AG09309 (cell line): ENCODE results near the gene DNAH2.

Experiments
- DNase-seq: peaks from one replicate; pipeline ENCODE4 v3.0.0-alpha.2; 2010; ENCODE audit warnings: low read depth
- H3K4me3 ChIP-seq: 2 replicates; pipeline ENCODE4 v1.5.1; 2011; ENCODE audit warnings: mild to moderate bottlenecking, low read depth, low read length, moderate library complexity; ENCODE audit not compliant: control insufficient read depth
- TF ChIP-seq, protein P1 (sequence below): IDR thresholded peaks from 2 replicates; pipeline ENCODE4 v1.5.1; 2011; ENCODE audit warnings: mild to moderate bottlenecking, low read depth, low read length, inconsistent platforms; ENCODE audit not compliant: insufficient read depth, control insufficient read depth; ENCODE audit errors: missing control alignments

The DNAH2 gene

DNA sequence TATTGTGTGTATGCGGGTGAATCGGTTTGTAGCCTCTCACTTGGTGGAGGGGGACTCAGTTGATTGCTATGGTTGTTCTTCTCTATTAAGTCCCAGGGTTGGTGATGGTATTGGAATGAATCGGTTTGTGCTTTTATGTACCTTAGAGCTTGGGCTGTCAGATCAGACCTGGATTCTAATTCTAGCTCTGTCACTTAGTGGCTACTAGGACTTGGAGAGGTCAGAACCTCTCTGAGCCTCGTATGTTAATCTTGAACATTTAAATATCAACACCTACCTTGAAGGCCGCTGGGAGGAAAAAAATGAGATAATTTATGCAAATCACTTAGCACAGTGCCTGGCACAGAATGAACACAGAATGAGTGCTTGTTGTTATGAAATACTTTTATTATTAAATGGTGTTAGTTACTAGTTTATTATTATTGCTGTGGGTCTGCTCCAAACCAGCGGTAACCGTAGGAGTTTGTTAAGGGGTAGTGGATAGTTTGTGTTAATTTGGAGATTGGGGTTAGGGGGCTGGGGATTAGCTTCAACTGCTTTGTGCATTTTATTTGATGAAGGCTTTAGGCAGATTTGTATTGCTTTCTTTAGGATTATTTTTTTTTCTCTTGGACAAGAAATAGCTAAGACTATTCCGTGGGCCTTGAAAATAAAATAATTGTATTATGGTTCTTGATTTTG lies 120.0 kb downstream of the DNAH2 start:
- H3K4me3 ChIP-seq: peak overlapping the region; percentile 83
- DNase-seq: no peak
- TF ChIP-seq, protein P1, sequence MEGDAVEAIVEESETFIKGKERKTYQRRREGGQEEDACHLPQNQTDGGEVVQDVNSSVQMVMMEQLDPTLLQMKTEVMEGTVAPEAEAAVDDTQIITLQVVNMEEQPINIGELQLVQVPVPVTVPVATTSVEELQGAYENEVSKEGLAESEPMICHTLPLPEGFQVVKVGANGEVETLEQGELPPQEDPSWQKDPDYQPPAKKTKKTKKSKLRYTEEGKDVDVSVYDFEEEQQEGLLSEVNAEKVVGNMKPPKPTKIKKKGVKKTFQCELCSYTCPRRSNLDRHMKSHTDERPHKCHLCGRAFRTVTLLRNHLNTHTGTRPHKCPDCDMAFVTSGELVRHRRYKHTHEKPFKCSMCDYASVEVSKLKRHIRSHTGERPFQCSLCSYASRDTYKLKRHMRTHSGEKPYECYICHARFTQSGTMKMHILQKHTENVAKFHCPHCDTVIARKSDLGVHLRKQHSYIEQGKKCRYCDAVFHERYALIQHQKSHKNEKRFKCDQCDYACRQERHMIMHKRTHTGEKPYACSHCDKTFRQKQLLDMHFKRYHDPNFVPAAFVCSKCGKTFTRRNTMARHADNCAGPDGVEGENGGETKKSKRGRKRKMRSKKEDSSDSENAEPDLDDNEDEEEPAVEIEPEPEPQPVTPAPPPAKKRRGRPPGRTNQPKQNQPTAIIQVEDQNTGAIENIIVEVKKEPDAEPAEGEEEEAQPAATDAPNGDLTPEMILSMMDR: no peak

DNA sequence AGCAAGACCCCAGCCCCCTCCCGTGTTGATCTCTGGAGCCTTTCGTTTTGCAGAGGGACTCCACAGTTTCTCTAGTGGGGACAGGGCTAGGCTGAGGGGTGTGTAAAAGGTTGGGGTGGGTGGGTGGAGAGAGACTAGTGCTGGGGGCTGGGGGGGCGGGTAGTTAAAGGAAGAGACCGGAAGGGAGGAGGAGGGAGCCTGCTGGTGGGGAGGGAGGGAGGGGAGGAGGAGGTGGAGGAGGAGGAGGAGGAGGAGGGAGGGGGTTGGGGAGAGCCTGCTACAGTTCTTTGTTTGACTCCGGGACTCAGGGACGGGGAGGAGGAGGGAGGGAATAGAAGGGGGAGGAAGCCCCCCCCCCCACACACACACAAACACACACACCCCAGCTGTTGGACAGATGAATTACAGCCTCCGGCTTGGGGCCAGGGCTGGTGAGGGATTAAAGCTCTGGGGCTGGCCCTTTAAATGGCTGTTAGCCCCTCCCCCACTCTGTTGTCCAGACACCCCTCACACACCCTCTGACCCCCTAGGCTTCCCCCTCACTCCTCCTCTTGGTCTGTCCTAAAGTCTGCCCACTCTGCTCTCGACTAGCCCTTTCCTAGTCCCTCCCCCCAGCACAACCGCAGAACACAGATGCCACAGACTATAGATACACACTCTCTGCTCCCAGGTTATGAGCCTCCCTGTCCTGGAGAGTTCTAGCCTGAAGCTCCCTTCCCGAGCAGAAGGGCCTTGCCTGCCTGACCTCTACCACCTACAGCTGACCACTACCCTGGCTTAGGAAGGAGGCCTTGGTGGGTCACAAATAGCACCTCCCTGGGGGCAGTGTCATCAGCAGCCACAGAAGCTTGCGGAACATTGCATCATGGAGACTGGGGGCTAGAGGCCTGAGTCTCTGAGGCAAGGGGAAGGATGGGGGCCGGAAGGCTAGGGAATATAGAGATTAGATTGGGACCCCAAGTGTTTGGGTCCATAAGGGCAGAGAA lies 120.8 kb downstream of the DNAH2 start:
- TF ChIP-seq, protein P1: no peak
- DNase-seq: no peak
- peak overlapping the region; percentile 39 for H3K4me3 ChIP-seq

DNA sequence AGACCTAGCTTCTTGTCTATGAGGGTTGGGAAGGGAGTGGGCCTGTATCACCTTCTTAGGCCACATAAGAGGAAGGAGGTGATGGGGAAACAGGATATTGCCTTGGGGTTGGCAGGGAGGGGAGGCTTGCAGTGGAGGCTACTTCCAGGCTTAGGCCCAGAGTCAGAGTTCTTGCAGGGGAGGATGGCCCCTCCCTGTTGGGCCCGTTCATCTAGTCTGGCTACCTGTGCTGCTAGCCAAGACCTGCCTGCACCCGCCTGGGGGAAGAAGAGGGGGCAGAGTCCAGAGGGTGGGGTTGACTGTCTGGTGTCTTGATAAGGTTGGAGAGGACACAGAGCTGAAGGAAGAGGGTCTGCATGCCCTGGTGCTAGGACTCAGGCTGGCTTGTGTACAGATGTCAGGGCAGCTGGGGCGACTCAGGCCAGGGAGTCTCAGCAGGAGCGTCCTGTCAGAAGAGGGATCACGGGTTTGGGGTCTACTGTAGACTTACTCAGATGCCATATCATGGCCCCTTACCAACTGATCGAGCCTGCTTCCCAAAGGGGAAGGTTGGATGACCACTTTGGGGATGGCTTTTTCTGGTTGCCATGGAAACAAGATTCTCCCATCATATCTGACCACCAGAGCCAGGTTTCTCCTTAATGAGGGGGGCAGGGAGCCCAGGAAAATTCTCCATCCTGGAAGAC lies 121.8 kb downstream of the DNAH2 start:
- TF ChIP-seq, protein P1: no peak
- H3K4me3 ChIP-seq: peak overlapping the region; percentile 39
- DNase-seq: no peak

DNA sequence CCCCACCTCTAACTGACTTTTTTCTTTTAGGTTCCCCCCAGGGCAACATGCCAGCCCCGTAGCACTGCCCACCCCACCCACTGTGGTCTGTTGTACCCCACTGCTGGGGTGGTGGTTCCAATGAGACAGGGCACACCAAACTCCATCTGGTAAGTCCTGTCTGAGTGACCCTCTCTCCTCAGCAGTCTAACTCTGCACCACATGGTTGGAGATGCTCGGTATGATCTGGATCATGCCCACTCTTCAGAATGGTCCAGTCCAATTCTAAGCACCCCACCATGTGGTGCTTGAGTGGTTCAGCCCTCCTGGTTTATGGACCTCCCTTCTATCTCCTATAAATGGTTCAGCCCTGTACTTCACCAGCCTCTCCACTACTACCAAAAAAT lies 122.3 kb downstream of the DNAH2 start:
- DNase-seq: no peak
- TF ChIP-seq, protein P1: no peak
- H3K4me3 ChIP-seq: no peak overlapping the region

DNA sequence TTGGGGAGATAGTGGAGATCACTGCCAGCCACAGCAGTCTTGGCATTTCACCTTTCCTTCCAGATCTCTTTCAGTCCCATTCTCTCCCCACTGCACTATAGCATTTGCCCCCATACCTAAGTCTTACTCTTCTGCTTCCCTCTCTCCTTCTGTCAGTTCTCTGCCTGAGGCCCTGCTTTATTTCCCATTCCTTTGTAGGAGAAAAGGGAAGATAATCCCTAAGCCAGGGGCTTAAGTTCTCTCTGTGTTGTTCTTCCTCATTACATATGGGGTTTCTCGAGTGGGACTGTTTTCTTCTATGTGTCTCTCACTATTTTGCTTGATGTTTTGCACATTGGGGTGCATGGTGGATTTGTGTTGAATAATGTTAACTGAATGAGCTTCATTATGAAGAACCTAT lies 122.9 kb downstream of the DNAH2 start:
- DNase-seq: no peak
- H3K4me3 ChIP-seq: no peak overlapping the region
- TF ChIP-seq, protein P1: no peak

DNA sequence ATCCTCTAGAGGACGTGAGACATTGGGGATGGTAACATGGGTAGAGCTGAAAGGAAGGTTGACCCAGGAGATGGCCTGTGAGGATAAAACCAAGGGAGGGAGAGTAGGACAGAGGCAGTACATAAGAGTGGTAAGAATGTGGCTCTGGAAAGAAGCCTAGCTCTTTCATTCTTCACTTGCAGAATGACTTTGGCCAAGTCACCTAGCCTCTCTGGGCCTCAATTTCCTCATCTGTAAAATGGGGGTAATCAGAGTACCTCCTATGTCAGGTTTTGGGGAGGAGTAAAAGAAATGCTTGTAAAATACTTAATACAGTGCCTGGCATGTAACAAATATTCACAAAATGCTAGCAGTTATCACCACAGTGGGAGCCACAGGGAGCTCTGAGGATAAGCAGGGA lies 123.3 kb downstream of the DNAH2 start:
- no peak overlapping the region for H3K4me3 ChIP-seq
- DNase-seq: no peak

More for the DNA sequence above, 123.3 kb downstream of the DNAH2 start:
- TF ChIP-seq, protein P1: no peak
